ENCODE results near the gene CIDEB.

DNA sequence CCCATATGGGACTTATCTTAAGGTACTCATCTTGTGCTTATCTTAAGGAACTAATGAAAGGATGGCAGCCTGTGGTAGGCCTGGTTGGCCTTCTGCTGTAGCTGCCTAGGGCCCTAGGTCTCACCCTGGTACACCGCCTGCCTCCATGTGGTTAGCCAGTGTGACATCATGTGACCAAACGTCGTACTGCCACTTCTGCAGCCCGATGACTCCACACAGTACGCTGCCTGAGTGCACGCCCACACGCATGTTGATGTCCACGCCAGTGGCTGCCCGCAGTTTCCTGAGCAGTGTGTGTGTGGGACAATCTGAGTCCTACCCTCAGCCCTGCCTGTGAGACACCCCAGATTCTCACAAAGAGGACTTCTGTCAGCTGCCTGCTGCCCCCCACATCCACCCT, 22.0 kb upstream of the CIDEB start:
- TF ChIP-seq, protein P1, sequence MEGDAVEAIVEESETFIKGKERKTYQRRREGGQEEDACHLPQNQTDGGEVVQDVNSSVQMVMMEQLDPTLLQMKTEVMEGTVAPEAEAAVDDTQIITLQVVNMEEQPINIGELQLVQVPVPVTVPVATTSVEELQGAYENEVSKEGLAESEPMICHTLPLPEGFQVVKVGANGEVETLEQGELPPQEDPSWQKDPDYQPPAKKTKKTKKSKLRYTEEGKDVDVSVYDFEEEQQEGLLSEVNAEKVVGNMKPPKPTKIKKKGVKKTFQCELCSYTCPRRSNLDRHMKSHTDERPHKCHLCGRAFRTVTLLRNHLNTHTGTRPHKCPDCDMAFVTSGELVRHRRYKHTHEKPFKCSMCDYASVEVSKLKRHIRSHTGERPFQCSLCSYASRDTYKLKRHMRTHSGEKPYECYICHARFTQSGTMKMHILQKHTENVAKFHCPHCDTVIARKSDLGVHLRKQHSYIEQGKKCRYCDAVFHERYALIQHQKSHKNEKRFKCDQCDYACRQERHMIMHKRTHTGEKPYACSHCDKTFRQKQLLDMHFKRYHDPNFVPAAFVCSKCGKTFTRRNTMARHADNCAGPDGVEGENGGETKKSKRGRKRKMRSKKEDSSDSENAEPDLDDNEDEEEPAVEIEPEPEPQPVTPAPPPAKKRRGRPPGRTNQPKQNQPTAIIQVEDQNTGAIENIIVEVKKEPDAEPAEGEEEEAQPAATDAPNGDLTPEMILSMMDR (conservative IDR thresholded peaks at IDR 0.05) = no peak
- no peak for TF ChIP-seq EZH2 (IDR thresholded peaks at IDR 0.05; ENCODE audit: low read depth)

All from PC-9 (cell line).